ENCODE data around the gene EMP2. TPM values are rescaled to one million over a fixed set of nuclear protein-coding genes. Genes with fewer than 3 reads are reported as not detected.
"Not testable (repeated sequence)": the region's sequence is repeated elsewhere in the genome, so short reads cannot be mapped to it uniquely, and the experiment has no call there.

EMP2 gene
- total RNA-seq, 1 donor from 2014 or later: 60.7 TPM

DNA sequence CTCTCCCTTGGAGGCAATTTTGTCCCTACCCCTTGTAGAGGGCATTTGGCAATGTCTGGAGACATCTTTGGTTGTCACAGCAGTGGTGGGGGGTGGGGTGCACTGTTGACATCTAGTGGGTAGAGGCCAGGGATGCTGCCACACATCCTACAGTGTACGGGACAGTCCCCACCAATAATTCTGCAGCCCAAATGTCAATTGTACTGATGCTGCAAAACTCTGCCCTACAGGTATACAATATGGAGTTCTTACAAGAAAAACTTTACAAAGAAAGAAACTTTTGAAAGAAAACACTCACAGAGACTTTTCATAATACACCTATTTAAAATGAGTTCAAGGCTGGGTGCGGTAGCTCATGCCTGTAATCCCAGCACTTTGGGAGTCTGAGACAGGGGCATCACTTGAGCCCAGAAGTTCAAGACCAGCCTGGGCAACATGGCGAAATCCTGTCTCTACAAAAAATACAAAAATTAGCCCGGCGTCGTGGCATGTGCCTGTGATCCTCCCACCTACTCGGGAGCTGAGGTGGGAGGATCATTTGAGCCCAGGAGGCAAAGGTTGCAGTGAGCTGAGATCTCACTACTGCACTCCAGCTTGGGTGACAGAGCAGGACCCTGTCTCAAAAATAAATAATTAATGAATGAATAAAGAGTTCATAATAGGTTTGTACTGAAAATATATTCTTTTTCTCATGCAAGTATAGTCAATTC lies 59.4 kb downstream of the EMP2 start:
- DNase-seq: no peak

DNA sequence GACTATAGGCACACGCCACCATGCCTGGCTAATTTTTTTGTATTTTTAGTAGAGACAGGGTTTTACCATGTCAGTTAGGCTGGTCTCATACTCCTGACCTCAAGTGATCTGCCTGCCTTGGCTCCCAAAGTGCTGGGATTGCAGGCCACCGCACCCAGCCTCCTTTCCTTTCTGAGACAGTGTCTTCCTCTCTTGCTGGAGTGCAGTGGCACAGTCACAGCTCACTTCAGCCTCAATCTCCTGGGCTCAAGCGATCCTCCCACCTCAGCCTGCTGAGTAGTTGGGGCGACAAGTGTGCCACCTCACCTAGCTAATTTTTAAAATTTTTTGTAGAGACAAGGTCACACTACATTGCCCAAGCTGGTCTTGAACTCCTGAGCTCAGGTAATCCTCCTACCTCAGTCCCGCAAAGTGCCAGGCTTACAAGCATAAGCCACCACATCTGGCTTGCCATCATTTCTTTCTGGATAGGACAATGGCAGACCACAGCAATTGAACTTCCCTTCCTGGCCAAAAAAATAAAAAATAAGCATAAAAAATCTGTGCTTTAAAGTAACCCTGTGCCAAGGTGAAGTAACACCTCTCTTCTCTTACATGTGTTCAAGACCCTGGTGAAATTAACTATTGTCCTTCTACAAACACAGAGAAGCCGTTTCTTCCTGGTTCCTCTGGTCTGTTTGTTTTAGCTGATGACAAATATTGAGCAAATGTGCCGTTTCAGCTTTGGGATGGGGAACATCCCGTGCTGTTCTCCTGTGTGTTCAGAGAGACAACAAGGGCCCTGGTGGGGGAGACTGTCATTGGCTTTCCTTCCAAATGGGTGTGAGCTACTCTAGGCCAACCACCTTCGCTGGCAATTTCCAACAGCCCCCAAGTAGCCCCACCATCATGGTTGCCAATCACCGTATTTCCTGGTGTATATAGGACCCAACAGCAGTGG lies 60.2 kb downstream of the EMP2 start:
- no peak for DNase-seq

DNA sequence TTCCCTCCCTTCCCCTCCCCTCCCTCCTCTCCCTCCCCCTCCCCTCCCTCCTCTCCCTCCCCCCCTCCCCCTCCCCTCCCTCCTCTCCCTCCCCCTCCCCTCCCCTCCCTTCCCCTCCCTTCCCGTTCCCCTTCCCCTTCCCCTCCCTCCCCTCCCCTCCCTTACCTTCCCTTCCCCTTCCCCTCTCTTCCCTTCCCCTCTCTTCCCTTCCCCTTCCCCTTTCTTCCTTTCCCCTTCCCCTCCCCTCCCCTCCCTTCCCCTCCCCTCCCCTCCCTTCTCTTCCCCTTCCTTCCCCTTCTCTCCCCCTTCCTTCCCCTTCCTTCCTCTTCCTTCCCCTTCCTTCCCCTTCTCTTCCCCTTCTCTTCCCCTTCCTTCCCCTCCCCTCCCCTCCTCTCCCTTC lies 61.1 kb downstream of the EMP2 start:
- no peak for DNase-seq

DNA sequence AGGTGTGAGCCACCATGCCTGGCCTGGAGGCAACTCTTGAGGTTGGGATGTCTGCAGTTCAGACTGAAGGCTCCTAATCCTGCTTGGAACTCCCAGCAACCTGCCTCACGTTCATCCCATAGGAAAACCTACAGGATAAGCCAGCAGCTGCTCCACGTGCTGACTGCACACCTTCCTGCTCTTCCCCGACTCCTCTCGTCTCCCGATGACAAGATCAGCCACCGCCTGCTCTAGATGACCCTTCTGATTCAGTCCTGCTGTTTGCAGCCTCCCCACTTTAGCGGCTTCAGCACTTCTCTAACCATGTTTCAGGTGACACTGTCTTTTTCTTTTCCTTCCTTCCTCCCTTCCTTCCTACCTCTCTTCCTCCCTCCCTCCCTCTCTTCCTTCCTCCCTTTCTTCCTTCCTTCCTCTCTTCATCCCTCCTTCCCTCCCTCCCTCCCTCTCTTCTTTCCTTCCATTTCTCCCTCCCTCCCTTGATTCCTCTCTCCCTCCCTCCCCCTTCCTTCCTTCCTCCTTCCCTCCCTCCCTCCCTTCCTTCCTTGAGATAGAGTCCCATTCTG lies 61.8 kb downstream of the EMP2 start:
- no peak for DNase-seq

DNA sequence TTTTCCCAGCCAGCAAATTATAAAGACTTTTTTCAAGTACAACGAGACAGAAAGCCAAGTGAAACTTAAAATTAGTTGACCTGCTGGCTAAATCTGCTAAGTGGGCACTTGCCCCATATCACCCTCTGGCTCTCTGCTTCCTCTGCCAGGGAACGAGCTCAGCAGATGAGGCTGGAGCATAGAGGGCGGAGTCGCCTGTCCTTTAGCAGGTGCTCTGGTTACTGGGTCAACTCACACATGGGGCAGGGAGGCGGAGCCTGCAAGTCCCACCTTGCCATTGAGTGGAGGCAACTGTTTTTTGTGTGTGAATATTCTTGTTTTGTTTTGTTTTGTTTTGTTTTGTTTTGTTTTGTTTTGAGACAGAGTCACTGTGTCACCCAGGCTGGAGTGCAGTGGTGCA lies 62.5 kb downstream of the EMP2 start:
- DNase-seq: no peak

DNA sequence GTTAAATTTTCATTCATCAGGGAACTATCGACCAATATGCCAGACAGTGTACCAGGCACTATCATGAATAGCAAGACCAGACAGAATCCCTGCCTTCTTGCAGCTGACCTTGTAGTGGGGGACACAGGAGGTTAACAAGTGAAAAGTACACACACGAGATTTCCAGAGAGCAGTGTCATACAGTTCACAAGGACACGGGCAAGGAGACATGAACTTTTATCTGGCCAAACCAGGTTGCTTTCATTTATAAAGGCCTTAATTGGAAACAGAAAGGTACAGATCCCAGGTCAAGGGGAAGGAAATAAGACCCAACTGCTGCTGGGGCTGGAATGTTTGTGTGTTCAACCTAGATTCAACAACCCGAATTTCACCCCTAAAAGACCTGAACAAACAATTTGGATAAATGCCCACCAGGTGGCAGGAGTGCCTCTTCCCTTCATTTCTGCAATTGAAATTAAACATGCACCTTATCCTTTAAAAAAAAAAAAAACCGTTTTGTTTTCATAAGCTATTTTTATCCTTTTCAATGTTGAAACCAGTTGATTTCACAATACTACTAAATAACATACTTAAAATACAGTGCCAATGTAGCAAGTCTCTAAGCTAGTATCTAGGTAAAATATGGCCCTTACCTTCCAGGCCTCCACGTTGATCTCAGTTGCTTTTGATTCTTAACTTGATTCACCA lies 65.9 kb downstream of the EMP2 start:
- peak; percentile 78 for DNase-seq

DNA sequence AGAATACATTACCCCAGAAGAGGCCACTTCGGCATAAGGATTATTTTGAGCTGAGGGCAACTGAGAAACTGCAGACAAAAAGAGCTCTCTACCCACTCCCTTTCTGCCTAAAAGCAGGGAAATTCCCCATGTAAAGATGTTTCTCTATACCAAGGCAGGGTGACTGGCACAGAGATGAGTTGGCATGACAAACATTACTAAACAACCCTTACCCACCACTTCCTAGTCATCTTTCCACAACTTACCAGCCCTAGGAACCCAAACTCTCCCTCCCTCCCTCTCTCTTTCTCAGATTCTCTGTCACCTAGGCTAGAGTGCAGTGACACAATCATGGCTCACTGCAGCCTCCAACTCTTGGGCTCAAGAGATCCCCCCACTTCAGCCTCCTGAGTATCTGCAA lies 68.6 kb downstream of the EMP2 start:
- DNase-seq: no peak

DNA sequence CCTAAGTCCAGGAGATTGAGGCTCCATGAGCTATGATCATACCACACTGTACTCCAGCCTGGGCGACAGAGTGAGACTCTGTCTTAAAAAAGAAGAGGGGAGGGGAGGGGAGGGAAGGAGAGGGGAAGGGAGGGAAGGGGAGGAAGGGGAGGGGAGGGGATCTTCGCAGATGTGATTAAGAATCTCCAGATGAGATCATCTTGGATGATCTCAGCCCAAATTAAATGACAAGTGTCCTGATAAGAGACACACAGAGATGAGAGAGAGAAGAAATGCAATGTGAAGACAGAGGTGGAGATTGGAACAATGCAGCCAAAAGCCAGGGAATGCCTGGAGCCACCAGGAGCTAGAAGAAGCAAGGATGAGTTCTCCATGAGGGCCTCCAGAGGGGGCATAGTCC lies 70.1 kb downstream of the EMP2 start:
- DNase-seq: no peak

DNA sequence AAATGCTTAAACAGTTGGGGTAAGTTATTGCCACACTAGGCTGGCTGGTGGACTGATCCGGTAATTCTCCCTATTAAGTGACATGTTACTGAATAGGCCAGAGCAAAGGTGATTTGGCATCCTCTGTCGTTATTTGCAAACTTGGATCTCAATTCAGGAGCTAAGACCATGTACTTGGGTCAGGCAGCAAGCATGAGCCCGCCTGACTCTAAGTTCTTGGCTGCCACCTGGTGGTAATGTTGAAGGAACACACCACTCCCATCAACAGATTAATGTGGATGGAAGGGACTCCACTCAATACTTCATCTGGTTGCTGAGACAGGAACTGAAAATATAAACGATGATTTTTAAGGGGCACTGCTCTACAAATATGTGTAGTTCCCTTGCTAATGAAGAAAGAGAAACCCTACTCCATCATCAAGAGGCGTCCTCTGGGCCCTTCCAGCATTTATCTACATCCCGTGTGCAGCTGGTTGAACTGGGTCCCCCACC lies 70.8 kb downstream of the EMP2 start:
- peak; percentile 89 for DNase-seq

DNA sequence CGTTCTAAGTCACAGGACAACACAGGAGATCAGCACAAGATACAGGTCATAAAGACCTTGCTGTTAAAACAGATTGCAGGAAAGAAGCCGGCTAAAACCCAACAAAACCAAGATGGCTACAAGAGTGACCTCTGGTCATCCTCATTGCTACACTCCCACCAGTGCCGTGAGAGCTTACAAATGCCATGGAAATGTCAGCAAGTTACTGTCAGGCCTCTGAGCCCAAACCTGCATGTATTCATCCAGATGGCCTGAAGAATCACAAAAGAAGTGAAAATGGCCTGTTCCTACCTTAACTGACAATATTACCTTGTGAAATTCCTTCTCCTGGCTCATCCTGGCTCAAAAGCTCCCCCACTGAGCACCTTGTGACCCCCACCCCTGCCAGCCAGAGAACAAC lies 75.1 kb downstream of the EMP2 start:
- not testable (repeated sequence) for DNase-seq

DNA sequence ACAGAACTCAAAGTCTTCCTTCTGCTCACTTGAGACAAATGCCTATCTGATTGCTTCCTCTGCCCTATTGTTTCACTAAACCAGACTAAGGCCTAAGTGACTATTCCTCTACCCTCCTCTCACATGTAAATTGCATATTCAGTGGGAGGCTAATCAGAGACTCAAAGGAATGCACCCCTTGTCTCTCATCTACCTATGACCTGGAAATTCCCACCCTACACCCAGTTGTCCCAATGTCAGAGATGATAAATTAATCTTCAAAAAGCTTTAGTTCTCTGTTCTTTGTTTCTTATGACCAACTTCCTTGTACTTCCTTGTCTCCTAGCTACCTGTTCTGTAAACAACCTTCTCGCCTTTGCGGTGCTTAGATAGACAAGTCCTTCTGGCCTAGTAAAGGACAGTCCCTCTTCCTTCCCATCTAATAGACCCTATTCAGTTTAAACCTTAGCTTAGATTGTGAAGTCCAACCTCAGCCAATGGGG lies 76.0 kb downstream of the EMP2 start:
- no peak for DNase-seq

DNA sequence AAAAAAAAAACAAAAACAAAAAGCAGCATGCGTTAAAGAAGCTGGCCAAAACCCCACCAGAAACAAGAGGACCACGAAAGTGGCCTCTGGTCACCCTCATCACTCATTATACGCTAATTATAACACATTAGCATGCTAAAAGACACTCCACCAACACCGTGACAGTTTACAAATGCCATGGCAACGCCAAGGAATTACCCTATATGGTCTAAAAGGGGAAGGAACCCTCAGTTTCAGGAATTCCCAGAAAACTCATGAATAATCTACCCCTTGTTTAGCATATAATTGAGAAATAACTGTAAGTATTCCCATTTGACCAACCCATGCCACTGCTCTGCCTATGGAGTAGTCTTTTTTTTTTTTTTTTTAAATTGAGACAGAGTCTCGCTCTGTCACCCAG lies 77.6 kb downstream of the EMP2 start:
- no peak for DNase-seq

DNA sequence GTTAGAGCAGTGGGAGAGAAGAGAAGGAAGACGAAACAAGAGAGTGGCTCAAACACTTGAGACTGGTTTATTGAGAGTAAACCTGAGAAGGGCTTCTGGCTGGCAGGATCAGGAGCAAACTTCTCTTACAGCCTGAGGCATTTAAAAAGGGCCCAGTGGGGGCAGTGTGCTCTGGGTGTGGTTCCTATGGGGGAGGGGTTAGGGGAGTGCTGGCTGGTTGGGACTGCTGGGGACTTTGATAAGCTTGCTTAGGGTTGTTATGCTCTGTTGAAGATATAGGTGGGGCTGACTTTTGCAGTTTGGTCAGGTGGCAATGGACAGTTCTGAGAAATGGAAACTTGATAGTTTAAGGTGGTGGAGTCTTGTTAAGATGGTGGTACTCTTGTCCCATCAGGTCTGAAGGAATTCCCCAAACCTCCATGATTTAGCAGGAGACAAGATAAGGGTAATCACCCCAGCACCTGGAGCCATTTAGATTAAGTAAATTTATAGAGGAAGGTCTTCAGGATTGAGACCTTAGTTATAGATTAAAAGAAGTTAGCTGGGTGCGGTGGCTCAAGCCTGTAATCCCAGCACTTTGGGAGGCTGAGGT lies 79.3 kb downstream of the EMP2 start:
- no peak for DNase-seq

DNA sequence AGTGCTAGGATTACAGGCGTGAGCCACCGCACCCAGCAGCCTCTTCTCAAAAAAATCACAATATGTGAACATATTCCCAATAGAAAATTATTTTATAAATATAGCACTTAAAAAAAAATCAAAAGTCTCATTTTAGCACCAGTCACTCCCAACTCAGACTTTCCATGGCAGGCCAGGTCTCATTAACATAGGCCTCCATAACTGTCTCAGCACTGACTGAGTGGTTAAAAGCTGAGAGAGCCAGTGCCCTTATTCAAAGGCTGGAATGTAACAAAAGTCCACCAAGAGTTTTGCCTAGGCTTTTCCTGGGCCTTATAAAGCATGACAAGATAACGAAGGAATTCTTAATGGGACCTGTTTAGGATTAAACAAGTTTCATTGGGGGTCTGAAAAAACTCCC lies 79.8 kb downstream of the EMP2 start:
- DNase-seq: no peak

DNA sequence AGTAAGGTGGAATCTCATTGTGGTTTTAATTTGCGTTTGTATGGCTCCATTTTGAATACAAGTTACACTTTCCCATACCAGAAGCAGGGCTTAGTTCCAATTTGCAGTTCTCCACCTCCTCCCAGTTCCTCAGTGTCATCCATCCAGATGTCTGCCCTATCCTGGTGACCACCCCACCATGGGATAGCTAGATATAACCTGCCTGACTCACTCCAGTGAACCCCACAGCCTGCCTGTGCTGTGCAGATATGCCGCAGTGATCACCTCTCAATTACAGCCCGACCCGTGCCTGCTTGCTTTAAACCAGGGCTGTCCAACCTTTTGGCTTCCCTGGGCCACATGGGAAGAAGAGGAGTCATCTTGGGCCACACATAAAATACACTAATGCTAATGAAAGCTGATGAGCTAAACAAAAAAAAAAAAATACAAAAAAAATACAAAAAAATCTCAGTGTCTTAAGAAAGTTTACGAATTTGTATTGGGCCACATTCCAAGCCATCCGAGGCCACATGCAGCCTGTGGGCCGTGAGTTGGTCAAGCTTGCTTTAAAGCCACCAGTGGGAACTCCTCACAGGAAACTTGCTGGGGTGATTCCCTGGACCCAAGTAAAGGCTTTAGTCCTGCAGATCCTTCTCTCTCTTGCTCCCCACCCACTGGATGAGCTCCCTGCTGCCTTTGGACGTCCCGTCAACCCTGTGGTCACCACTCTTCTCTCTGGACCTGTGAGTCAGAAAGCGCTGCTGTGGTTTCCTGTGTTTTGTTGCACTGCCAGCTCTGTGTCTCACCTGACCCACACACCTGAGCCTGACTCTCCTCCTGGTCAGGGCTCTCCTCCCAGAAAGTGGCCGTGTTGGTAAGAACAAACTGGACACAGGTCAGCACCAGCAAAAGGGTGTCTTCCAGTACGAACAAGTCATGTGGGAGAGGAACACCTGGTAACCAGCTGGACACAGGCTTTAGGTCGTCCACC lies 83.0 kb downstream of the EMP2 start:
- DNase-seq: no peak

DNA sequence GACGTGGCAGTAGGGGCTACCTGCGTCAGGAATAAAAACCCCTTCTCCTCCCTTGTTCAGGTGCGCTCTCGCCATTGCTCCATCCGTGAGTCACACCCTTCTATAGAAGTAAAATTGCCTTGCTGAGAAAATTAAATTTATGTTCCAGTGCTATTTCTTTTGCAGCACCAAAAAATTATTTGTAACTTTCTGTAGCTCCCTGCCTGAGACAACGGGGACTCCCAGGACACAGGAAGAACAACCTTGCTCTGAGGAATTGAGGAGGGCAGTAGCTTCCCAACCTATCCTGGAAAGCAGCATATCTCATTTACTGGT lies 85.4 kb downstream of the EMP2 start:
- DNase-seq: no peak

DNA sequence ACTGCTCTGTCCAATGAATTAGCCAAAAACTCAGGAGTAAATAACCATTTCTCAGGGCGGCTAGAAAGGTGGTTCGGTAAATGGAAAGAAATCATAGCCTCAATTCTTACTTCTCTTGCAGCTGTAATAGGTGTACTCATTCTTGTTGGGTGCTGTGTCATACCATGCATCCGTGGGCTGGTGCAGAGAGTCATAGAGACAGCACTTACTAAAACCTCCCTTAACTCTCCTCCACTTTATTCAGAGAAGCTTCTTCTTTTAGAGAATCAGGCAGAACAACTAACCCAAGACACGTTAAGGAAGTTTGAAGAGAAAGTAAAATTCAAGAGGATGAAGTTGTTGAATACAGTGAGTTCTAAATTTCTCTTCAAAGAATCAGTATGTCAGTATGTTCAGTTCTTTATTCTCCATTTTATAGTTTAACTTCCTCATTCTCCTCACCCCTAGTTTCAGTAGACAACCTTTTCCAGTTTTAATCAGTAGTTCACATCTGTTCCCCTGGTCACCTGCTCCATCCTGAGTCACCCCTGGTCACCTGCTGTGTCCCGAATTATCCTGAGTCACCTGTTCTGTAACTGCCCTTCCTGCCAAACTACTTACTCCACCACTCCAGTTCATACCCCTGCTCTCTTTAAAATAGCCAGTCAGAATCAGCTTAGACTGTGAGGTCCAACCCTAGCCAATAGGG lies 85.9 kb downstream of the EMP2 start:
- DNase-seq: no peak

DNA sequence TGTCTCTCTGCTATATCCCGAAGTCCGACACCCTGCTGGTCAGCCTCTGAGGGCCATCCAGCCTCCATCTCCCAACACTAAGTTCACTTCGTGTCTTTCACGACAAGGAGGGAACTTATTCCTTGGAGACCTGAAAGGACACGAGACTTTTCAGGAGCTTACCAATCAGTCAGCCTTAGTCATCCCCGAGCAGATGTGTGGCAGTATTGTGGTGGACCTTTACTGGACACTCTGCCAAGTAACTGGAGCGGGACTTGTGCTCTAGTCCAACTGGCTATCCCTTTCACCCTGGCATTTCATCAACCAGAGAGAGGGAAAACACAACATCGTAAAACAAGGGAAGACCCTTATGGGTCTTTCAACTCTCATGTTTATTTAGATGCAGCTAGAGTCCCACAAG lies 87.1 kb downstream of the EMP2 start:
- DNase-seq: no peak

DNA sequence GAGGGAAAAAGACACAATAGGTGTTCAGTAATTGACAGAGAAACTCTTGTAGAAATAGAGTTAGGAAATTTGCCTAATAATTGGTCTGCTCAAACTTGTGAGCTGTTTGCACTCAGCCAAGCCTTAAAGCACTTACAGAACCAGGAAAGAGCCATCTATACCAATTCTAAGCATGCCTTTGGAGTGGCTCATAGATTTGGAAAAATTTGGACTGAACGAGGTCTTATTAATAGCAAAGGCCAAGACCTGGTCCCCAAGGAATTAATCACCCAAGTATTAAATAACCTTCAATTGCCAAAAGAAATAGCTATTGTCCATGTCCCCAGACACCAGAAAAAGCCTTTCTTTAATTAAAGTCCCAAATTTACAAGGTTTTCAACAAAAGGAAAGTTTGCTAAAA lies 90.3 kb downstream of the EMP2 start:
- DNase-seq: no peak

DNA sequence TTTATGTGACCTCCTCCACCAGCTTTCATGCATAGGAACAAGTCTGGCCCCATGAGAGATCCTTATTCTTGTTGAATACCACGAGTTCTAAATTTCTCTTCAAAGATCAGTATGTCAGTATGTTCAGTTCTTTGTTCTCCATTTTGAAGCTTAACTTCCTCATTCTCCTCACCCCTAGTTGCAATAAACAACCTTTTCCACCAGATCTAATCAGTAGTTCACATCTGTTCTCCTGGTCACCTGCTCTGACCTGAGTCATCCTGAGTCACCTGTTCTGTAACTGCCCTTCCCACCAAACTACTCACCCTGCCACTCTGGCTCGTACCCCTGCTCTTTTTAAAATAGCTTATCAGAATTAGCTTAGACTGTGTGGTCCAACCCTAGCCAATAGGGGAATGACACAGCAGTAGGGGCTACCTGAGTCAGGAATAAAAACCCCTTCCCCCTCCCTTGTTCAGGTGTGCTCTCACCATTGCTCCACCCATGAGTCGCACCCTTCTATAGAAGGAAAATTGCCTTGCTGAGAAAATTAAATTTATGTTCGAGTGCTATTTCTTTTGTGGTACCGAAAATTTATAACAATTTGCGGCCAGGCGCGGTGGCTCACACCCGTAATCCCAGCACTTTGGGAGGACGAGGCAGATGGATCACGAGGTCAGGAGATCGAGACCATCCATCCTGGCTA lies 94.6 kb downstream of the EMP2 start:
- no peak for DNase-seq
